Sigmoid colon (tissue), 7 donors: ENCODE measurements around the gene SPTBN1. TPM values are rescaled to one million over a fixed set of nuclear protein-coding genes. Genes with fewer than 3 reads are reported as not detected.

Experiments used
- DNase-seq: peaks from one replicate; pipeline ENCODE4 v3.0.0-alpha.2; 2019
- H3K27ac ChIP-seq, 4 donors: fragments of 200-600 bp; sonication (generic); one replicate each; pipeline ENCODE4 v1.5.1; 2016 to 2019; ENCODE audit warnings: mild to moderate bottlenecking in 1 of 4
- H3K27me3 ChIP-seq, 3 donors: fragments of 200-600 bp; sonication (generic); one replicate each; pipeline ENCODE4 v1.5.1; 2019; ENCODE audit warnings: mild to moderate bottlenecking in 1 of 3
- H3K36me3 ChIP-seq, 4 donors: fragments of 200-600 bp; sonication (generic); one replicate each; pipeline ENCODE4 v1.5.1; 2016 to 2019
- H3K4me1 ChIP-seq, 4 donors: fragments of 200-600 bp; sonication (generic); one replicate each; pipeline ENCODE4 v1.5.1; 2017 to 2019
- H3K4me3 ChIP-seq, 4 donors: fragments of 200-600 bp; sonication (generic); one replicate each; pipeline ENCODE4 v1.5.1; 2017 to 2019; ENCODE audit warnings: mild to moderate bottlenecking in 2 of 4, moderate library complexity in 1 of 4
- H3K9me3 ChIP-seq, 4 donors: fragments of 200-600 bp in 3 of 4; sonication (generic) in 3 of 4; one replicate each; pipeline versions ENCODE4 v1.5.1 to v1.6.1; 2013 to 2019
- CTCF ChIP-seq, 4 experiments: fragments of 450-650 bp in 3 of 4; fragments of 200-600 bp in 1 of 4; IDR thresholded peaks; one replicate each; pipeline ENCODE4 v1.5.1; 2016 to 2019; ENCODE audit warnings: antibody characterized with exemption in 4 of 4, mild to moderate bottlenecking in 3 of 4, moderate library complexity in 2 of 4
- EP300 ChIP-seq, 4 donors: sonication (generic); formaldehyde crosslinking; IDR thresholded peaks; one replicate each; pipeline ENCODE4 v1.6.1; 2017; ENCODE audit warnings: antibody characterized with exemption in 4 of 4
- POLR2A ChIP-seq, 2 donors: fragments of 450-650 bp; IDR thresholded peaks; one replicate each; pipeline ENCODE4 v1.6.1; 2016; ENCODE audit warnings: antibody characterized with exemption in 2 of 2, mild to moderate bottlenecking in 2 of 2, moderate library complexity in 2 of 2
- POLR2AphosphoS5 ChIP-seq, 4 donors: sonication (generic); formaldehyde crosslinking; IDR thresholded peaks; one replicate each; pipeline ENCODE4 v1.6.1; 2017; ENCODE audit warnings: antibody characterized with exemption in 4 of 4
- WGBS, 2 donors: extraction: QIAGEN DNeasy Blood & Tissue Kit; methylation state at CpG; one replicate each; pipeline ENCODE4 v1.1.7; 2013; 5-methylcytosine and 5-hydroxymethylcytosine counted together
- intact Hi-C: fragments of 100-400 bp; cut with DNase I; formaldehyde crosslinking; loops from one replicate; pipeline ENCODE4 v1.15.1; 2023
- polyA plus RNA-seq, 3 donors: library from polyadenylated mRNA; stranded (reverse); fragments of 200-250 nt; gene quantifications; one replicate each; pipeline ENCODE4 v1.2.3, GENCODE V29; 2013
- total RNA-seq, 4 donors: library from RNA; depleted of rRNA; stranded (reverse); fragments of >200 nt; gene quantifications; one replicate each; pipeline ENCODE4 v1.1.0, GENCODE V29; 2016
- donor health status: healthy with polysubstance abuse.
- donor health status: Bipolar disorder and iron deficiency.
- donor health status: healthy.

SPTBN1 gene
- total and polyA plus RNA-seq, 7 donors: 23.1 to 273 (median 169) TPM

- H3K4me1 ChIP-seq: peaks cover 0 to 79% (median 69%) of the 10 kb centered on the region in 4 donors
- intact Hi-C loops: no loop called here
Observed at GRCh38 chr2:54497763-54498680, 41.9 kb downstream of the SPTBN1 start.

GRCh38 chr2:54499661-54500060, 43.5 kb downstream of the SPTBN1 start:
- Histone ChIP-seq H3K27ac (peak overlapping the region in 3 of 4 donors; percentile 28 to 61 (median 53)), H3K27me3 (no peaks in the 10 kb centered on the region), H3K36me3 (no peaks in the 10 kb centered on the region), H3K4me1 (peaks cover 0 to 79% (median 72%) of the 10 kb centered on the region in 4 donors), H3K4me3 (no peak overlapping the region), H3K9me3 (no peaks in the 10 kb centered on the region)
- intact Hi-C loops: no loop called here
- no peak for DNase-seq
- TF ChIP-seq EP300 (IDR thresholded peaks at IDR 0.05): no peak
- no peak for TF ChIP-seq CTCF (IDR thresholded peaks at IDR 0.05)
- peak in 3 of 4 donors; percentile 14 to 35 (median 18) for TF ChIP-seq POLR2AphosphoS5 (IDR thresholded peaks at IDR 0.05)
- no peak for TF ChIP-seq POLR2A (IDR thresholded peaks at IDR 0.05)
- WGBS, 2 donors: 67% methylated on average over 2 of the region's 2 CpGs

More at GRCh38 chr2:54497763-54498680, 41.9 kb downstream of the SPTBN1 start:
- no peak for DNase-seq
- Histone ChIP-seq H3K4me3 (no peak overlapping the region), H3K9me3 (no peaks in the 10 kb centered on the region), H3K36me3 (no peaks in the 10 kb centered on the region), H3K27ac (peak overlapping the region in 3 of 4 donors; percentile 13 to 53 (median 21)), H3K27me3 (no peaks in the 10 kb centered on the region)
- 72 to 80% methylated on average over 8 of the region's 8 CpGs for WGBS, 2 donors
- no peak for TF ChIP-seq EP300 (IDR thresholded peaks at IDR 0.05)
- TF ChIP-seq CTCF (IDR thresholded peaks at IDR 0.05): peak in 2 of 4 experiments; percentile 9 to 15
- TF ChIP-seq POLR2A (IDR thresholded peaks at IDR 0.05): no peak
- TF ChIP-seq POLR2AphosphoS5 (IDR thresholded peaks at IDR 0.05): peak in 1 of 4 donors; percentile 21

- peaks cover 0 to 86% (median 72%) of the 10 kb centered on the region in 4 donors for H3K4me1 ChIP-seq
- 47 to 65% methylated on average over 8 of the region's 8 CpGs for WGBS, 2 donors
- no peaks in the 10 kb centered on the region for H3K9me3 ChIP-seq
- no peaks in the 10 kb centered on the region for H3K36me3 ChIP-seq
- TF ChIP-seq CTCF (IDR thresholded peaks at IDR 0.05): no peak
- no peak for TF ChIP-seq POLR2AphosphoS5 (IDR thresholded peaks at IDR 0.05)
- DNase-seq: peak; percentile 76
- H3K4me3 ChIP-seq: no peak overlapping the region
- peak overlapping the region; percentile 3 to 61 (median 41) for H3K27ac ChIP-seq
- intact Hi-C loops: no loop called here
- H3K27me3 ChIP-seq: no peaks in the 10 kb centered on the region
Observed at GRCh38 chr2:54500404-54501205, 44.5 kb downstream of the SPTBN1 start.

GRCh38 chr2:54502731-54503130, 46.6 kb downstream of the SPTBN1 start:
- intact Hi-C loops: no loop called here
- Histone ChIP-seq H3K4me1 (peaks cover 0 to 76% (median 68%) of the 10 kb centered on the region in 4 donors), H3K27me3 (no peaks in the 10 kb centered on the region), H3K27ac (peak overlapping the region in 2 of 4 donors; percentile 17 to 20), H3K9me3 (no peaks in the 10 kb centered on the region), H3K4me3 (no peak overlapping the region), H3K36me3 (no peaks in the 10 kb centered on the region)
- WGBS, 2 donors: 77 to 80% methylated on average over 2 of the region's 2 CpGs
- DNase-seq: no peak
- no peak for TF ChIP-seq POLR2AphosphoS5 (IDR thresholded peaks at IDR 0.05)
- no peak for TF ChIP-seq CTCF (IDR thresholded peaks at IDR 0.05)
